Measurements from ENCODE around the gene CFAP53. TPM values are rescaled to one million over a fixed set of nuclear protein-coding genes. Genes with fewer than 3 reads are reported as not detected.
A peak's percentile ranks its signal among the peaks of the same experiment; 100 is the strongest.

Gene CFAP53
- total RNA-seq, 1 donor from 2014 or later: 0.68 TPM

DNA sequence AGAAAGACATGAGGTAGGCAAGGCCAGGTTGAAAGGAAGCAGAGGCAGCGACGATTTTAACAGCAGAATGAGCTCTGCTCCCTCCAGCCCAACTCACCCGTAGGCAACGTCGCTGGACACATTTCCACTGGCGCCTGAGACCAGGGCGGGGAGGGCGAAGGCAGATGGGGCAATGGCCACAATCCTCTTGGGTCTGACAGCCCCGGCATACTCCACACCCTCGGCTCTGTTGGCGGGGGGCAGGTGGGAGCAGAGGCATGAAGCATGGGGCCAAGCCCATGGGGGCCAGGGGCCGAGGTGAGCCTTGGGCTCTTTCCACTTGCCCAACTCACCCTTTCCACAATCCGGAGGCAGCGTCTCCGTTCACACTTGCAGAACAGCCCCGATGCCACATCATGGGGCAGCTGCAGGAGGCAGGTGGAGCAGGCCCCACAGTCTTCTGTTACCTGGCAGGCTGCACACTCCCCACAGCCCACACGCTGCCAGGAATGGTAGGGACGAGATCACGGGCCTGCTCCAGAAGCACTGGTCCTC lies 9.3 kb upstream of the CFAP53 start:
- peaks cover 45% of the 10 kb centered on the region for H3K79me2 ChIP-seq (ENCODE audit: insufficient read depth, low read length)
- H3K27me3 Mint-ChIP-seq (ENCODE audit: low read depth, unreplicated experiment): no peaks in the 10 kb centered on the region
- peak overlapping the region; percentile 50 for H3K4me3 Mint-ChIP-seq (ENCODE audit: unreplicated experiment)
- no peaks in the 10 kb centered on the region for H3K9me3 Mint-ChIP-seq (ENCODE audit: unreplicated experiment)
- no peak overlapping the region for H3K4me2 ChIP-seq (ENCODE audit: low read length)
- no peak overlapping the region for H2AFZ ChIP-seq (ENCODE audit: low read depth, low read length)
- H3K4me1 ChIP-seq (ENCODE audit: insufficient read depth, low read length): peaks cover 19% of the 10 kb centered on the region
- no peak for DNase-seq (ENCODE audit: low read depth)
- H3K4me3 ChIP-seq (ENCODE audit: insufficient read depth, low read depth, low read length): no peak overlapping the region
- H3K27ac Mint-ChIP-seq (ENCODE audit: unreplicated experiment): no peak overlapping the region
- peaks cover 56% of the 10 kb centered on the region for H3K36me3 ChIP-seq (ENCODE audit: insufficient read depth, low read length)
- no peak for TF ChIP-seq EZH2 (IDR thresholded peaks at IDR 0.05; ENCODE audit: insufficient read depth, low read length)
- TF ChIP-seq, protein P1, sequence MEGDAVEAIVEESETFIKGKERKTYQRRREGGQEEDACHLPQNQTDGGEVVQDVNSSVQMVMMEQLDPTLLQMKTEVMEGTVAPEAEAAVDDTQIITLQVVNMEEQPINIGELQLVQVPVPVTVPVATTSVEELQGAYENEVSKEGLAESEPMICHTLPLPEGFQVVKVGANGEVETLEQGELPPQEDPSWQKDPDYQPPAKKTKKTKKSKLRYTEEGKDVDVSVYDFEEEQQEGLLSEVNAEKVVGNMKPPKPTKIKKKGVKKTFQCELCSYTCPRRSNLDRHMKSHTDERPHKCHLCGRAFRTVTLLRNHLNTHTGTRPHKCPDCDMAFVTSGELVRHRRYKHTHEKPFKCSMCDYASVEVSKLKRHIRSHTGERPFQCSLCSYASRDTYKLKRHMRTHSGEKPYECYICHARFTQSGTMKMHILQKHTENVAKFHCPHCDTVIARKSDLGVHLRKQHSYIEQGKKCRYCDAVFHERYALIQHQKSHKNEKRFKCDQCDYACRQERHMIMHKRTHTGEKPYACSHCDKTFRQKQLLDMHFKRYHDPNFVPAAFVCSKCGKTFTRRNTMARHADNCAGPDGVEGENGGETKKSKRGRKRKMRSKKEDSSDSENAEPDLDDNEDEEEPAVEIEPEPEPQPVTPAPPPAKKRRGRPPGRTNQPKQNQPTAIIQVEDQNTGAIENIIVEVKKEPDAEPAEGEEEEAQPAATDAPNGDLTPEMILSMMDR (IDR thresholded peaks at IDR 0.05; ENCODE audit: insufficient read depth, low read depth, low read length): no peak
- H3K27ac ChIP-seq (ENCODE audit: low read depth, low read length): no peak overlapping the region
- no peaks in the 10 kb centered on the region for H3K27me3 ChIP-seq (ENCODE audit: insufficient read depth, low read length)
- H3K9ac ChIP-seq (ENCODE audit: low read length): no peak overlapping the region
- peaks cover 50% of the 10 kb centered on the region for H4K20me1 ChIP-seq (ENCODE audit: insufficient read depth, low read length)
- H3K4me1 Mint-ChIP-seq (ENCODE audit: low read depth, unreplicated experiment): peaks cover 16% of the 10 kb centered on the region
- no peak for FAIRE-seq
- H3K9me3 ChIP-seq (ENCODE audit: insufficient read depth, low read depth, low read length): no peaks in the 10 kb centered on the region
- H3K36me3 Mint-ChIP-seq (ENCODE audit: low read depth, unreplicated experiment): peaks cover 32% of the 10 kb centered on the region

DNA sequence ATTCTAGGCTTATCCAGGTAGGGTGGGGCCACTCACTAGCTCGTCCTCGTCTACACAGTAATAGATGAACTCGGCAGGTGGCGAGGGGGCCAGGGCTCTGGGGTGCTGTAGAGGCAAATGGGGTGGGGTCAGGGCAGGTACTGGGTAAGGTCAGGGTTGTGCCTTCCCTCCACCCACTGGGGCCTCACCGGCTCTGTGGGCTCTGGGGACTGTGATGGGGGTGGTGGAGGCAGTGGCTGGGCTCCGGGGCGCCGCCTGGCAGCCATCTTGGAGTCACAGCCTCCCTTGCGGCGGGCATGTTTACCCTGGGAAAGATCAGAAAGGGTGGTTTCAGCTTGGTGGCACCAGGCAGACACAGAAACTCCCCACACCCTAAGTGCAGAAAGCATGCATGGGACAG lies 8.6 kb upstream of the CFAP53 start:
- Histone ChIP-seq H3K9me3 (ENCODE audit: insufficient read depth, low read depth, low read length) (no peaks in the 10 kb centered on the region), H3K4me2 (ENCODE audit: low read length) (no peak overlapping the region), H3K4me1 (ENCODE audit: insufficient read depth, low read length) (peaks cover 13% of the 10 kb centered on the region), H3K27me3 (ENCODE audit: insufficient read depth, low read length) (no peaks in the 10 kb centered on the region), H3K9ac (ENCODE audit: low read length) (no peak overlapping the region), H2AFZ (ENCODE audit: low read depth, low read length) (no peak overlapping the region), H3K36me3 (ENCODE audit: insufficient read depth, low read length) (peaks cover 58% of the 10 kb centered on the region), H3K4me3 (ENCODE audit: insufficient read depth, low read depth, low read length) (no peak overlapping the region), H3K79me2 (ENCODE audit: insufficient read depth, low read length) (peaks cover 38% of the 10 kb centered on the region), H4K20me1 (ENCODE audit: insufficient read depth, low read length) (peaks cover 44% of the 10 kb centered on the region), H3K27ac (ENCODE audit: low read depth, low read length) (no peak overlapping the region)
- no peak for FAIRE-seq
- H3K4me1 Mint-ChIP-seq (ENCODE audit: low read depth, unreplicated experiment): peaks cover 12% of the 10 kb centered on the region
- no peak overlapping the region for H3K4me3 Mint-ChIP-seq (ENCODE audit: unreplicated experiment)
- H3K27ac Mint-ChIP-seq (ENCODE audit: unreplicated experiment): no peak overlapping the region
- peaks cover 32% of the 10 kb centered on the region for H3K36me3 Mint-ChIP-seq (ENCODE audit: low read depth, unreplicated experiment)
- no peaks in the 10 kb centered on the region for H3K27me3 Mint-ChIP-seq (ENCODE audit: low read depth, unreplicated experiment)
- H3K9me3 Mint-ChIP-seq (ENCODE audit: unreplicated experiment): no peaks in the 10 kb centered on the region
- DNase-seq (ENCODE audit: low read depth): no peak
- TF ChIP-seq EZH2 (IDR thresholded peaks at IDR 0.05; ENCODE audit: insufficient read depth, low read length): no peak
- TF ChIP-seq, protein P1 (IDR thresholded peaks at IDR 0.05; ENCODE audit: insufficient read depth, low read depth, low read length): no peak

DNA sequence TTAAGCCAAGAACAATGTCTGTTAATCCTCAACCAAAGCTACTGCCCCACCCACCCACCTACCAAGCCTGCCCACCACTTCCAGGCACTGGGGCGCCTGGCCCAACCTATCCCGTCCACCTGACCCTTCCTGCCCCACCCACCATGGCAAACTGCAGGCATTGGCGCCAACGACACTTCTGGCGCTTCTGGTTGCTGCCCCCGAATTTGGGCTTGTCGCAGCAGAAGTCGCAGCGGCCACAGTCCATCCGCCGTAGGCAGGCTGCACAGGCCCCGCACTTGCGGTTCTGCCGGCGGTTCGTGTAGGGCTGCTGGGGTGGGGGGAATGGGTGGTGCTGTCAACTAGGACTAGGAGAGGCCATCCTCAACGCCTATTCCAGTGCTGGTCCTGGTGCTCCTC lies 7.7 kb upstream of the CFAP53 start:
- peaks cover 62% of the 10 kb centered on the region for H3K36me3 ChIP-seq (ENCODE audit: insufficient read depth, low read length)
- H3K27me3 ChIP-seq (ENCODE audit: insufficient read depth, low read length): no peaks in the 10 kb centered on the region
- Mint-ChIP-seq H3K27ac (ENCODE audit: unreplicated experiment) (no peak overlapping the region), H3K4me3 (ENCODE audit: unreplicated experiment) (no peak overlapping the region), H3K27me3 (ENCODE audit: low read depth, unreplicated experiment) (no peaks in the 10 kb centered on the region), H3K9me3 (ENCODE audit: unreplicated experiment) (no peaks in the 10 kb centered on the region), H3K4me1 (ENCODE audit: low read depth, unreplicated experiment) (peaks cover 8% of the 10 kb centered on the region), H3K36me3 (ENCODE audit: low read depth, unreplicated experiment) (peaks cover 39% of the 10 kb centered on the region)
- no peak overlapping the region for H3K9ac ChIP-seq (ENCODE audit: low read length)
- peaks cover 40% of the 10 kb centered on the region for H4K20me1 ChIP-seq (ENCODE audit: insufficient read depth, low read length)
- H3K27ac ChIP-seq (ENCODE audit: low read depth, low read length): no peak overlapping the region
- FAIRE-seq (no peak), DNase-seq (ENCODE audit: low read depth) (no peak)
- no peak overlapping the region for H3K4me2 ChIP-seq (ENCODE audit: low read length)
- H3K4me3 ChIP-seq (ENCODE audit: insufficient read depth, low read depth, low read length): no peak overlapping the region
- TF ChIP-seq EZH2 (IDR thresholded peaks at IDR 0.05; ENCODE audit: insufficient read depth, low read length): no peak
- TF ChIP-seq, protein P1 (IDR thresholded peaks at IDR 0.05; ENCODE audit: insufficient read depth, low read depth, low read length): no peak
- no peak overlapping the region for H2AFZ ChIP-seq (ENCODE audit: low read depth, low read length)
- H3K79me2 ChIP-seq (ENCODE audit: insufficient read depth, low read length): peaks cover 29% of the 10 kb centered on the region
- H3K4me1 ChIP-seq (ENCODE audit: insufficient read depth, low read length): peaks cover 6% of the 10 kb centered on the region
- H3K9me3 ChIP-seq (ENCODE audit: insufficient read depth, low read depth, low read length): no peaks in the 10 kb centered on the region

All from astrocyte (in vitro differentiated cells and primary cell).